NCI-H187 (cell line): ENCODE measurements around the gene LMBR1.

ENCODE experiments used
- DNase-seq, 2 experiments: peaks; one replicate each; lab custom pipeline; 2025; lab: John Stamatoyannopoulos, UW

The LMBR1 gene

GRCh38 chr7:156795415-156795814 lies 97.6 kb downstream of the LMBR1 start:
- DNase-seq = no peak

- DNase-seq = no peak
These were observed 99.6 kb downstream of the LMBR1 start for GRCh38 chr7:156793334-156793733.

- no peak for DNase-seq
These were observed 100.4 kb downstream of the LMBR1 start for GRCh38 chr7:156792611-156793010.

- no peak for DNase-seq
These were observed 101.7 kb downstream of the LMBR1 start for GRCh38 chr7:156791241-156791640.

- DNase-seq = no peak
These were observed 102.7 kb downstream of the LMBR1 start for GRCh38 chr7:156790264-156790663.

GRCh38 chr7:156785998-156786543 lies 106.9 kb downstream of the LMBR1 start:
- no peak for DNase-seq

- no peak for DNase-seq
These were observed 109.1 kb downstream of the LMBR1 start for GRCh38 chr7:156783864-156784263.

- no peak for DNase-seq
These were observed 111.0 kb downstream of the LMBR1 start for GRCh38 chr7:156781972-156782371.

GRCh38 chr7:156780724-156781455 lies 112.1 kb downstream of the LMBR1 start:
- DNase-seq = no peak

GRCh38 chr7:156778668-156779067 lies 114.3 kb downstream of the LMBR1 start:
- DNase-seq = no peak

GRCh38 chr7:156778201-156778600 lies 114.8 kb downstream of the LMBR1 start:
- no peak for DNase-seq

GRCh38 chr7:156777364-156778069 lies 115.5 kb downstream of the LMBR1 start:
- DNase-seq = no peak

GRCh38 chr7:156776527-156776926 lies 116.5 kb downstream of the LMBR1 start:
- no peak for DNase-seq

- DNase-seq = no peak
These were observed 119.0 kb downstream of the LMBR1 start for GRCh38 chr7:156773966-156774365.

- DNase-seq = no peak
These were observed 120.3 kb downstream of the LMBR1 start for GRCh38 chr7:156772725-156773124.

GRCh38 chr7:156768698-156769472 lies 124.1 kb downstream of the LMBR1 start:
- DNase-seq = no peak

GRCh38 chr7:156766666-156767065 lies 126.3 kb downstream of the LMBR1 start:
- DNase-seq = no peak

GRCh38 chr7:156765901-156766656 lies 126.9 kb downstream of the LMBR1 start:
- DNase-seq = no peak

GRCh38 chr7:156764766-156765165 lies 128.2 kb downstream of the LMBR1 start:
- DNase-seq = no peak

GRCh38 chr7:156764016-156764669 lies 128.8 kb downstream of the LMBR1 start:
- peak in 1 of 2 experiments; percentile 16 for DNase-seq

- no peak for DNase-seq
These were observed 133.3 kb downstream of the LMBR1 start for GRCh38 chr7:156759579-156760202.
